Activated CD8-positive, alpha-beta memory T cell treated with anti-CD3 and anti-CD28 coated beads, Interleukin-2, amount 50 U/mL, for 1 hour (primary cell): Measurements from ENCODE around the gene GTF2F1.
"Not testable (repeated sequence)": the region's sequence is repeated elsewhere in the genome, so short reads cannot be mapped to it uniquely, and the experiment has no call there.

Experiments used
- DNase-seq: peaks from one replicate; pipeline ENCODE4 v3.0.0-alpha.2; 2020; ENCODE audit errors: extremely low read depth

GTF2F1 gene

GRCh38 chr19:6384381-6384780 is 8.6 kb downstream of the GTF2F1 start:
- DNase-seq = no peak

- DNase-seq = no peak
These were observed 9.8 kb downstream of the GTF2F1 start for GRCh38 chr19:6383188-6383587.

GRCh38 chr19:6381030-6381750 is 11.8 kb downstream of the GTF2F1 start:
- no peak for DNase-seq

GRCh38 chr19:6379744-6380143 is 13.2 kb downstream of the GTF2F1 start:
- DNase-seq = no peak

GRCh38 chr19:6378486-6378885 is 14.5 kb downstream of the GTF2F1 start:
- no peak for DNase-seq

GRCh38 chr19:6378041-6378440 is 14.9 kb downstream of the GTF2F1 start:
- DNase-seq = no peak

- DNase-seq = no peak
These were observed 16.3 kb downstream of the GTF2F1 start for GRCh38 chr19:6376512-6377190.

- DNase-seq = no peak
These were observed 17.5 kb downstream of the GTF2F1 start, which contains the start of gene PSPN for GRCh38 chr19:6375411-6376010. PSPN (minus strand) TSS chr19:6375933; CDS start chr19:6375849, 84 bp downstream.

- DNase-seq = no peak
These were observed 18.1 kb downstream of the GTF2F1 start for GRCh38 chr19:6374711-6375410.

GRCh38 chr19:6374161-6374709 is 18.7 kb downstream of the GTF2F1 start:
- DNase-seq = no peak

- no peak for DNase-seq
These were observed 19.2 kb downstream of the GTF2F1 start for GRCh38 chr19:6373813-6374108.

- DNase-seq = peak; percentile 94
These were observed 19.7 kb downstream of the GTF2F1 start for GRCh38 chr19:6373096-6373812.

- peak; percentile 98 for DNase-seq
These were observed 20.3 kb downstream of the GTF2F1 start, which contains the start of gene ALKBH7 for GRCh38 chr19:6372594-6373095. ALKBH7 (plus strand) TSS chr19:6372794; CDS start chr19:6372821, 27 bp downstream.

- no peak for DNase-seq
These were observed 28.6 kb downstream of the GTF2F1 start for GRCh38 chr19:6364353-6364752.

GRCh38 chr19:6362351-6362801 is 30.6 kb downstream of the GTF2F1 start:
- no peak for DNase-seq

- no peak for DNase-seq
These were observed 31.0 kb downstream of the GTF2F1 start for GRCh38 chr19:6362027-6362350.

- not testable (repeated sequence) for DNase-seq
These were observed 32.1 kb downstream of the GTF2F1 start for GRCh38 chr19:6360857-6361216.

GRCh38 chr19:6360445-6360844 is 32.5 kb downstream of the GTF2F1 start:
- DNase-seq = not testable (repeated sequence)

- no peak for DNase-seq
These were observed 33.2 kb downstream of the GTF2F1 start for GRCh38 chr19:6359568-6360341.

GRCh38 chr19:6358003-6358402 is 35.0 kb downstream of the GTF2F1 start:
- DNase-seq = no peak

- no peak for DNase-seq
These were observed 35.8 kb downstream of the GTF2F1 start for GRCh38 chr19:6357174-6357573.
